ENCODE results near the gene TECPR1.

The TECPR1 gene

GRCh38 chr7:98251601-98252424 is at the start of gene TECPR1:
Gene TECPR1, minus strand, starts transcription at chr7:98252232. Its CDS starts 6,086 bp downstream, at chr7:98246146.
- peak; percentile 80 for DNase-seq (ENCODE audit: low spot score)

GRCh38 chr7:98300595-98301372 is 48.8 kb upstream of the TECPR1 start:
- DNase-seq (ENCODE audit: low spot score), result no peak

- DNase-seq (ENCODE audit: low spot score), result no peak
These were observed 45.7 kb upstream of the TECPR1 start for GRCh38 chr7:98297626-98298286.

GRCh38 chr7:98296833-98297232 is 44.8 kb upstream of the TECPR1 start:
- no peak for DNase-seq (ENCODE audit: low spot score)

- DNase-seq (ENCODE audit: low spot score), result no peak
These were observed 43.6 kb upstream of the TECPR1 start for GRCh38 chr7:98295467-98296192.

GRCh38 chr7:98294798-98295382 is 42.9 kb upstream of the TECPR1 start:
- no peak for DNase-seq (ENCODE audit: low spot score)

GRCh38 chr7:98294326-98294725 is 42.3 kb upstream of the TECPR1 start:
- no peak for DNase-seq (ENCODE audit: low spot score)

- no peak for DNase-seq (ENCODE audit: low spot score)
These were observed 41.7 kb upstream of the TECPR1 start for GRCh38 chr7:98293746-98294145.

- no peak for DNase-seq (ENCODE audit: low spot score)
These were observed 41.2 kb upstream of the TECPR1 start for GRCh38 chr7:98293265-98293664.

- no peak for DNase-seq (ENCODE audit: low spot score)
These were observed 39.7 kb upstream of the TECPR1 start for GRCh38 chr7:98291717-98292116.

- no peak for DNase-seq (ENCODE audit: low spot score)
These were observed 37.4 kb upstream of the TECPR1 start for GRCh38 chr7:98289333-98289875.

GRCh38 chr7:98288064-98288823 is 36.2 kb upstream of the TECPR1 start:
- DNase-seq (ENCODE audit: low spot score), result no peak

- DNase-seq (ENCODE audit: low spot score), result no peak
These were observed 35.5 kb upstream of the TECPR1 start for GRCh38 chr7:98287486-98287959.

- DNase-seq (ENCODE audit: low spot score), result no peak
These were observed 34.9 kb upstream of the TECPR1 start for GRCh38 chr7:98286701-98287485.

GRCh38 chr7:98286093-98286539 is 34.1 kb upstream of the TECPR1 start:
- peak; percentile 60 for DNase-seq (ENCODE audit: low spot score)

- no peak for DNase-seq (ENCODE audit: low spot score)
These were observed 33.4 kb upstream of the TECPR1 start for GRCh38 chr7:98285157-98286092.

GRCh38 chr7:98284335-98285036 is 32.5 kb upstream of the TECPR1 start:
- peak; percentile 93 for DNase-seq (ENCODE audit: low spot score)

- no peak for DNase-seq (ENCODE audit: low spot score)
These were observed 31.8 kb upstream of the TECPR1 start for GRCh38 chr7:98283887-98284222.
